OCI-LY1 (cell line): ENCODE data around the gene ARHGAP1.

Source experiments
- H2AFZ ChIP-seq: fragments of 200-600 bp; sonication (generic), shearing (Covaris generic); 2 replicates; pipeline ENCODE4 v1.6.0; 2014; ENCODE audit warnings: antibody characterized with exemption, mild to moderate bottlenecking, low read length
- H3F3A ChIP-seq: fragments of 200-600 bp; sonication (generic), shearing (Covaris generic); 2 replicates; pipeline ENCODE4 v1.6.0; 2014; ENCODE audit warnings: mild to moderate bottlenecking, antibody characterized with exemption, low read length, moderate library complexity; ENCODE audit not compliant: insufficient read depth
- H3K27ac ChIP-seq: fragments of 200-600 bp; sonication (generic); 2 replicates; pipeline ENCODE4 v1.5.1; 2014; ENCODE audit warnings: low read length, mixed run types, mild to moderate bottlenecking, low read depth; ENCODE audit not compliant: poor library complexity, severe bottlenecking
- H3K27me3 ChIP-seq: fragments of 200-600 bp; sonication (generic); 2 replicates; pipeline ENCODE4 v1.6.0; 2014; ENCODE audit warnings: antibody characterized with exemption, mild to moderate bottlenecking, low read length, moderate library complexity; ENCODE audit not compliant: insufficient read depth
- H3K36me3 ChIP-seq: fragments of 200-600 bp; sonication (generic); 2 replicates; pipeline ENCODE4 v1.6.1; 2014; ENCODE audit warnings: mild to moderate bottlenecking, antibody characterized with exemption, low read length, moderate library complexity, mixed read lengths; ENCODE audit not compliant: insufficient read depth
- H3K4me1 ChIP-seq: fragments of 200-600 bp; sonication (generic); 2 replicates; pipeline ENCODE4 v1.5.1; 2014; ENCODE audit warnings: mild to moderate bottlenecking, low read length, moderate library complexity; ENCODE audit not compliant: insufficient read depth, severe bottlenecking
- H3K4me2 ChIP-seq: fragments of 200-600 bp; sonication (generic), shearing (Covaris generic); 2 replicates; pipeline ENCODE4 v1.6.1; 2014; ENCODE audit warnings: low read length
- H3K4me3 ChIP-seq: fragments of 200-600 bp; sonication (generic); 2 replicates; pipeline ENCODE4 v1.5.1; 2014; ENCODE audit warnings: low read length, low read depth, mild to moderate bottlenecking, mixed read lengths; ENCODE audit not compliant: poor library complexity, severe bottlenecking
- H3K79me2 ChIP-seq: fragments of 200-600 bp; shearing (Covaris generic); 2 replicates; pipeline ENCODE4 v1.6.1; 2016; ENCODE audit warnings: mixed run types, low read length, mixed read lengths; ENCODE audit not compliant: insufficient read depth
- H3K9ac ChIP-seq: fragments of 200-600 bp; sonication (generic), shearing (Covaris generic); 2 replicates; pipeline ENCODE4 v1.6.1; 2014; ENCODE audit warnings: mild to moderate bottlenecking, low read length, mixed read lengths
- H3K9me2 ChIP-seq: fragments of 200-600 bp; sonication (generic), shearing (Covaris generic); 2 replicates; pipeline ENCODE4 v1.6.1; 2014; ENCODE audit warnings: low read depth, mild to moderate bottlenecking, low read length, mixed read lengths
- H3K9me3 ChIP-seq: fragments of 200-600 bp; shearing (Covaris generic); 2 replicates; pipeline ENCODE4 v1.6.1; 2014; ENCODE audit warnings: low read length, mixed read lengths
- H4K20me1 ChIP-seq: fragments of 200-600 bp; sonication (generic), shearing (Covaris generic); 2 replicates; pipeline ENCODE4 v1.6.0; 2016; ENCODE audit warnings: mild to moderate bottlenecking, low read length; ENCODE audit not compliant: insufficient read depth
- CTCF ChIP-seq: fragments of 200-600 bp; sonication (generic), shearing (Covaris generic); IDR thresholded peaks from 2 replicates; pipeline ENCODE4 v1.5.1; 2017; ENCODE audit warnings: mild to moderate bottlenecking, antibody characterized with exemption, low read length, moderate library complexity, mixed read lengths
- EZH2 ChIP-seq: fragments of 200-600 bp; sonication (generic), shearing (Covaris generic); IDR thresholded peaks from 2 replicates; pipeline ENCODE4 v1.8.0; 2017; ENCODE audit warnings: borderline replicate concordance, mixed run types, mild to moderate bottlenecking, antibody characterized with exemption, low read length, moderate library complexity, mixed read lengths

The ARHGAP1 gene

GRCh38 chr11:46697723-46698122, 2.7 kb downstream of the ARHGAP1 start:
- Histone ChIP-seq H3F3A (no peaks in the 10 kb centered on the region), H3K4me2 (no peak overlapping the region), H2AFZ (no peak overlapping the region), H4K20me1 (no peaks in the 10 kb centered on the region), H3K9me2 (no peaks in the 10 kb centered on the region), H3K9ac (no peak overlapping the region), H3K27me3 (no peaks in the 10 kb centered on the region), H3K4me3 (no peak overlapping the region), H3K36me3 (peaks cover 35% of the 10 kb centered on the region), H3K4me1 (peaks cover 24% of the 10 kb centered on the region), H3K9me3 (no peaks in the 10 kb centered on the region), H3K27ac (no peak overlapping the region), H3K79me2 (peaks cover 10% of the 10 kb centered on the region)
- TF ChIP-seq EZH2, result no peak
- TF ChIP-seq CTCF, result no peak

GRCh38 chr11:46697303-46697702, 3.1 kb downstream of the ARHGAP1 start:
- Histone ChIP-seq H3K9me2 (no peaks in the 10 kb centered on the region), H3K27me3 (no peaks in the 10 kb centered on the region), H4K20me1 (no peaks in the 10 kb centered on the region), H3K9ac (no peak overlapping the region), H3F3A (no peaks in the 10 kb centered on the region), H3K4me2 (no peak overlapping the region), H2AFZ (no peak overlapping the region), H3K4me3 (no peak overlapping the region), H3K79me2 (peaks cover 10% of the 10 kb centered on the region), H3K9me3 (no peaks in the 10 kb centered on the region), H3K27ac (no peak overlapping the region), H3K36me3 (peaks cover 33% of the 10 kb centered on the region), H3K4me1 (peaks cover 22% of the 10 kb centered on the region)
- TF ChIP-seq EZH2 (no peak), CTCF (no peak)

- TF ChIP-seq CTCF (no peak), EZH2 (no peak)
- Histone ChIP-seq H3F3A (no peaks in the 10 kb centered on the region), H3K27ac (no peak overlapping the region)
Observed at GRCh38 chr11:46696212-46696558, 4.2 kb downstream of the ARHGAP1 start.

More at GRCh38 chr11:46696212-46696558, 4.2 kb downstream of the ARHGAP1 start:
- H3K27me3 ChIP-seq, result no peaks in the 10 kb centered on the region
- H3K4me1 ChIP-seq, result peaks cover 11% of the 10 kb centered on the region
- H3K79me2 ChIP-seq, result peaks cover 3% of the 10 kb centered on the region
- no peak overlapping the region for H3K4me3 ChIP-seq
- no peaks in the 10 kb centered on the region for H4K20me1 ChIP-seq
- peaks cover 38% of the 10 kb centered on the region for H3K36me3 ChIP-seq
- no peak overlapping the region for H3K4me2 ChIP-seq
- no peaks in the 10 kb centered on the region for H3K9me2 ChIP-seq
- H3K9me3 ChIP-seq, result no peaks in the 10 kb centered on the region
- H2AFZ ChIP-seq, result no peak overlapping the region
- no peak overlapping the region for H3K9ac ChIP-seq
